HG02588 (cell line): ENCODE results near the gene KCNQ1.

ENCODE experiments used
- ATAC-seq: cut with Tn5 transposase; IDR thresholded peaks from one replicate; pipeline ENCODE4 v1.9.1; 2021; ENCODE audit warnings: mild to moderate bottlenecking, moderate library complexity; ENCODE audit not compliant: unreplicated experiment

Gene KCNQ1

GRCh38 chr11:2811206-2812091 lies 366.6 kb downstream of the KCNQ1 start:
- ATAC-seq, result no peak

GRCh38 chr11:2812371-2812991 lies 367.7 kb downstream of the KCNQ1 start:
- ATAC-seq, result no peak

- ATAC-seq, result no peak
Observed at GRCh38 chr11:2813141-2813908, 368.5 kb downstream of the KCNQ1 start.

- ATAC-seq, result no peak
Observed at GRCh38 chr11:2813968-2814367, 369.2 kb downstream of the KCNQ1 start.

- ATAC-seq, result no peak
Observed at GRCh38 chr11:2814751-2815150, 369.9 kb downstream of the KCNQ1 start.

- no peak for ATAC-seq
Observed at GRCh38 chr11:2815762-2816496, 371.1 kb downstream of the KCNQ1 start.

- ATAC-seq, result no peak
Observed at GRCh38 chr11:2816523-2816922, 371.7 kb downstream of the KCNQ1 start.

GRCh38 chr11:2816941-2817421 lies 372.2 kb downstream of the KCNQ1 start:
- ATAC-seq, result no peak

- no peak for ATAC-seq
Observed at GRCh38 chr11:2817431-2817830, 372.6 kb downstream of the KCNQ1 start.

- no peak for ATAC-seq
Observed at GRCh38 chr11:2818021-2818420, 373.2 kb downstream of the KCNQ1 start.

- ATAC-seq, result no peak
Observed at GRCh38 chr11:2818503-2818902, 373.7 kb downstream of the KCNQ1 start.

- no peak for ATAC-seq
Observed at GRCh38 chr11:2819316-2819715, 374.5 kb downstream of the KCNQ1 start.

GRCh38 chr11:2820976-2821375 lies 376.2 kb downstream of the KCNQ1 start:
- no peak for ATAC-seq

GRCh38 chr11:2821891-2822290 lies 377.1 kb downstream of the KCNQ1 start:
- no peak for ATAC-seq

- ATAC-seq, result no peak
Observed at GRCh38 chr11:2824851-2825250, 380.0 kb downstream of the KCNQ1 start.

GRCh38 chr11:2825261-2825888 lies 380.6 kb downstream of the KCNQ1 start:
- ATAC-seq, result no peak

- no peak for ATAC-seq
Observed at GRCh38 chr11:2825889-2826678, 381.3 kb downstream of the KCNQ1 start.

- no peak for ATAC-seq
Observed at GRCh38 chr11:2826679-2827056, 381.9 kb downstream of the KCNQ1 start.

GRCh38 chr11:2827256-2827655 lies 382.4 kb downstream of the KCNQ1 start:
- ATAC-seq, result no peak

GRCh38 chr11:2827792-2828191 lies 383.0 kb downstream of the KCNQ1 start:
- ATAC-seq, result no peak
